ENCODE data around the gene CCDC148.

CCDC148 gene

DNA sequence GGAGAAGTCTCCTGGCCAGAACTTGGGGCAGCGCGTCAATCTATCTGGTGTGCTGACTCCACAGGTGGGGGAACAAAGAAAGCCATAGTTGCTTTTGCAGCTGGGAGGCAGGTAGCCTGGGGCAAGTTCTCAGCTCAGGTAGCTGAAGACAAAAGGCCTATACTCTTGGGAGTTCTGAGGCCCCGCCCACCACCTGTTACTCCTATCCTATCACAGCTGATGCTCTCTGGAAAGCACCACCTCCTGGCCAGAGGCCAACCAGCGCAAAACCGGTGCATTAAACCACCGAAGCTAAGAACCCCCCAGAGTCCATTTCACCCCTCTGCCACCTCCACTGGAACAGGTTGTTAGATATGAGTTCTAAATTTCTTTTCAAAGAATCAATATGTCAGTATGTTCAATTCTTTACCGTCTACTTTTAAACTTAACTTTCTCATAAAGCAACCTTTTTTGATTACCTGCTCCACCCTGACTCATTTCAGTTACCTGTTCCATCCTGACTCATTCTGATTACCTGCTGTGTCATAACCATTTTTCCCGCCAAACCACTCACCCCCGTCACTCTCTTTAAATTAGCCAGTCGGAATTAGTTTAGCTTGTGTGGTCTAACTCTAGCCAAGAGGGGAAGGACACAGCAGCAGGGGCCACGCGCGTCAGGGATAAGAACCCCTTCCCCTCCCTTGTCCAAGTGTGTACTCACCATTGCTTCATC lies 311.5 kb downstream of the CCDC148 start:
- no peak for DNase-seq

DNA sequence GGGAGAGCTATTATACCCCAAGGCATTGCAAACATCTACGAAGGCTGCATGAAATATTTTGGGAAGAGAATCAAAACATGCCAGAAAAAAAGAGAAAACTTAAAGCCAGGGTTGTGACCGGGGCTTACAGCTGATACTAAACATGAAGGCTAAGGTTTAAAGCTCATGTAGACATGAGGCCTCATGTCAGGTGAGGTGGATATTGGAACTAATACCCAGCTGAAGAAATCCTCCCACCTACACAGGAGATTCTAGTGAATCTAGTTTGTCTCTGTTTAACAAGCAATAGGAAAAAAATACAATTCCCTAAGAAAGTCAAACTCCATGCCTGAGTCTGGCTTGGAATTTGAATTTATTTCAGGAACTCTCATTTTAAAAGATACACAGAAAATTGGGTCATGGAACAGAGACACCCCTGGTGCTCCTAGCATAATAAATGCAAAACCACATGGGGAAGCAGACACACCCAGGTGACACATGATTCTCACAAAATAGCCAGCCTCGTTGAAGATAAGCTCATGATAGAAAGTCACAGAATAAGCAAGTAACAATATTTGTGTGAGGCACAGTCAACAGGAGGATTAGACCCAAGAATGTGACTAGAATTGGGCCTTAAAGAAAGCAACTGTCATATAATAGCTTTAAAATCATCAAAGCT lies 312.7 kb downstream of the CCDC148 start:
- DNase-seq = no peak

DNA sequence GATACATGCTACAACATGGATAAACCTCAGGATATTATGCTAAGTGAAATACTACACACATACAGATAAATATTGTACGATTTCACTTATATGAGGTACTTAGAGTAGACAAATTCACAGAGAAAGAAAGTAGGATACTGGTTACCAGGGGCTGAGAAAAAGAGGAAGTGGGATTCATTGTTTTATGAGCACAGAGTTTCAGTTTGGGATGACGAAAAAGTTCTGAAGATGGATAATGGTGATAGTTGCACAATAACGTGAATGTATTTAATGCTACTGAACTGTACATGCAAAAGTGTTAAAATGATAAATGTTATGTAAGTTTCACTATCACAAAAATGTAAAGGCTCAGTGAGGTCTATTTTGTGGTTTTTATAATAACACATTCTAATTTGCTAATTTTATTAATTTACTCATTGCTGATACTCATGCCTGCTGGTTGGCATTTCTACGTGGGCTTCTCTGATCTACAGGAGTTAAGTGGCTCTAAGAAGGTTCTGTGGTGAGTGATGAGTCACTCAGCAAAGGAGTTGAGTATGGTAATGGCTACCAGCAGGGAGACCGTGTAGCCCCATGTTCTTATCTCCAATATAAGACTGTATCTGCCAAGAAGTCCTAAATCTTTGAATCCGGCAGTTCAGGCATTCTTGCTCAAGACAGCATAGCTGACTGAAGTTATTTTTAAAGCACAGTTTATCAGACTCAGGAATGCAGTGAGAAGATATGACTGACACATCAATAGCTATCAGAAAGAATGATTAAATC lies 313.8 kb downstream of the CCDC148 start:
- no peak for DNase-seq

DNA sequence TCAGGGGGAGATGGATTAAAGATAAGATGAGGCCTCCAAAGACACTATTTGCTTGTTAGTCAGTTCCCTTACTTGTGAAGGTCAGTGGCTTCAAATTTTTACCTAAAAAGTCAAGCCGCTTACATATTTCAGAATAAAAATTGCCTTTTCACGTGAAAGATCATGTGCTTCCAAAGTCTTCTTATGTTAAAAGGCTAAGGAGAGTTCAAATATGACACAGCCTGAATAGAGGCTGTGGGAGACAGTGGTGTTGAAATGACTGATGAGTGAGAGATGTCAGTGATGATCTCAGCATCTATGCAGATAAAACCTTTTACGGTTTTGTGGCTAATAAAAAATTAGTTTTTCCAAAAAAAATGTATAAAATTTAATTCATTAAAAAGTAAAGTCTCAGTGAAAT lies 314.4 kb downstream of the CCDC148 start:
- no peak for DNase-seq

DNA sequence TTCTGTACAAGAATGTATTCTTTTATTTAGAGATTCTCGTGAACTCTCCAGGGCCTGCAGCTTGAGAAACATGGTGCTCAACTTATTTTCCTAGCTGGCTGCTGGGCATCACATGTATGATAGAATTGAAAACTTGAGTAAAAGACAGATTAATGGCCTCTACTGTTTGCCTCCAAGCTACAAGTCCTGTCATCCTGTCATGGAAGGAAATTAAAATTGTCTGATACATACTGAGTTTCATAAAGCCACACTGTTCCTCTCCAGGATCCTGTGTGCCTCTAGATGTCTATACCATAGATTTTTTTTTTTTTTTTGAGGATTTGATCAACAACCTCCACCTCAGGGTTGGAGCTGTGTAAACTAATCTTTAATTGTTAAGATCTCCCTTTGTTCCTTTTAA lies 316.4 kb downstream of the CCDC148 start:
- no peak for DNase-seq

DNA sequence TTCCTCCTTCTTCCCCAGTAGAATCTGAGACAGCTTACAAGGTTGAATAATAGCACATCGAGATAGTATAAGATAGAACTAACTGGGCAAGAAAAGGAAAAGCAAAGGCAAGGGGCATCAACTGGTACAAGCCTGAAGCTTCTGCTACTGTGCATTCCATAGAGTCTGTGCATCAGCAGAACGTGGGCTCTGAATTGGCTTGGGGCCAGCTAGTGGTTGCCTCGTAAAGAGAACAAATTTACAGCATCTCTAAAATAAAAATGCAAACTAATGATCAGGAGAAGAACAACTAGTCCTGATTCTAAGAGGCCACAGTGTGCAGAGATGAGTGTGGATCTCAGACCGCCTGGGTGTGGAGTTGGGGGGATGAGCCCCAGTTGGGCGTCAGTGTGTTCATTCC lies 318.3 kb downstream of the CCDC148 start:
- no peak for DNase-seq

DNA sequence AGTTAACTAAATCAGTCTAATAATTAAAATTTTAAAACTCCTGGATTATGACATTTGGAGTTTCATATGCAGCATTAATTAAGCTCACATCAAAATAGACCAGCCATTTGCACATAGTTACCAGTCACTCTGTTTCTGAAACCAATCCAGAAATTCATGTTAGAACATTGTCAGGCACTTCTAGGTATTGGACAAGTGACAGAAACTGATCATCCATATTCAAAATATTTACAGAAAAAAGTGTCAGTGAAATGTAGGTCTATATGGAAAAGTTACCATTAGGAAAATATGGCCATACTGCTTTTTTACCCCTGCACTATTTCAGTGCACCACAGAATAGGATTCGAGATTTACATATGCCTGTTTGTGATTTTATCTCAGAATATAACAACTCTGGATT lies 321.5 kb downstream of the CCDC148 start:
- DNase-seq = no peak

DNA sequence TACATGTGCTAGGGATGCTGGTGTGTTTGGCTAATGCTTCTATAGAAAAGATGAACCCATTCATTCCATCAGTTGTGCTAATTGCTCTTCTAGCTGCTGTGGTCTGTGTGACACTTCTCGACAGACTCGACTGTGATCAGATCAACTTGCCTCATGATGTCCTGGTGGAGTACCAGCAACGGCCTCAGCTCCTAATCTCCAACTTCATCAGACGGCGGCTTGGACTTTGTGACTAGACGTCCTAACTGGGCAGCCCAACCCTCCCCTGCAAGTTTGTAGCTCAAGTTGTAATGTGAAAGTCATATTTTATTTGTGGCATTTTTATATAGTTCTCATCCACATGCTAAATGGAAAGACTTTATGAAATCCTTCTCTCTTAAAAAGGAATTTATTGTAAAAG lies 321.9 kb downstream of the CCDC148 start:
- no peak for DNase-seq

DNA sequence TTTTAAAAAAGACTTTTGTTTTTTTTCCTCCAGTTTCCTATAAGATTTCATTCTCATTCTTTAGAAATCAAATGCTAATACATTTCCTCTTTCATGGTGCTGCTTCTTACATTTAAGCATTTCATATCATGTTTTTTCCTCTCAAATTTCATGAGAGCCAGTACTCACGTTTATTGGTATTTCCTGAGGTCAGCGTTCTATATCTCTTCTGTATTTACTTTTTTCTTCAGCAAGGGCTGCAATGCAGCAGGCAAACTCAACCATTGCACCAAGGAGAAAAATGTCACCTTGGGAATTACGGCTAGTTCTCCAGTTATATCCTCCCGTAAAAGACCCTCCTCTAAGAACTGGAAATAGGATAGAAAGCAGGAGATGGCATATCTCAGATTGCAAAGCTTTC lies 322.5 kb downstream of the CCDC148 start:
- DNase-seq = no peak

DNA sequence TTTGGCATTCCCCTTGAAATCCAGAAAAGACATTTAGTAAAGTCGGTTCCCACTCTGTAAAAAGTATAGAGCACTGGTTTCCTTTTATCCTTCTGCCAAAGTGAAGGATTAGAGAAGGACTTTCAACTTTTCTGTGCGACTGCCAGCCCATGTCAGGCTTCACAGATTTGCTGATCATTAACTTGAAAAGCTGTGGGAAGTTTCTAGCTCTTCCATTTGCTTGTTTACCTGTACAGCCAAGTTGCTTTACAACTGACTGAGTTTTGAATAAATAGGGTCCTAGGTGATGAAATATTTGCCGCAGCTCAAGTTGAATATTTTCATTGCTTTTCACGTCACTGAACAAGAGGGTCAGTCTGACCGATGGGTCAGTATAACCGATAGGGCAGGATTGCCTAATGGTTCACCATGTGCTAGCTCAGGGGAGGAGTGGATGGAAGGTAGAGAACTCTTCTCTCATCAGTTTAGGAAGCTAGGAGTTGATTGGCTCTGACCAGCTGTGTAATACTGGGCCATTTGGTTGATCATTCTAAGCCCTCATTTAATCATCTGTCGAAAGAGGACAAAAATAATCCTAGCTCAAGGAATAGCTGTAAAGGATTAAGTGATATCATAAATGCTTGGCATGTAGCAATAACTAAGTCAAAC lies 324.5 kb downstream of the CCDC148 start:
- no peak for DNase-seq

DNA sequence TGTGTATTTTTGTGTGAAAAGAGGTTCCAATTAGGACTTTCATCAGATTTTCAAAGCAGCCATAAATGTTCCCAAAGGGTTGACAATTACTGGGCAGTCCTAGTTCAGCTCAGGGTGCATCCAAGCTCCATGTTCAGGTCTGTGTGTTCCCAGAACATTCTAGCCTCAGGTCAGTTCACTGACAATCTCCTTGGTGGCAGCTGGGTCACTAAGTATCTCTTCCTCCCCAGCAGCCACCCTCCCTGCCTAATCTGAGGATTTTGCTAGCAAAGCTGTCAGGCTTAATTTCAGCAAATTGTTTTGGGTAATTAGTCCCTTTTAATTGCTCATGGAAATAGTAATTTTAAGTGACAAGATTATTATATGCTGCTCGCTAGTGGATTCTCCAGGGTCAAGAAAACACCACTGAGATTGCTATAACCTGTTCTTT lies 325.1 kb downstream of the CCDC148 start:
- DNase-seq = no peak

DNA sequence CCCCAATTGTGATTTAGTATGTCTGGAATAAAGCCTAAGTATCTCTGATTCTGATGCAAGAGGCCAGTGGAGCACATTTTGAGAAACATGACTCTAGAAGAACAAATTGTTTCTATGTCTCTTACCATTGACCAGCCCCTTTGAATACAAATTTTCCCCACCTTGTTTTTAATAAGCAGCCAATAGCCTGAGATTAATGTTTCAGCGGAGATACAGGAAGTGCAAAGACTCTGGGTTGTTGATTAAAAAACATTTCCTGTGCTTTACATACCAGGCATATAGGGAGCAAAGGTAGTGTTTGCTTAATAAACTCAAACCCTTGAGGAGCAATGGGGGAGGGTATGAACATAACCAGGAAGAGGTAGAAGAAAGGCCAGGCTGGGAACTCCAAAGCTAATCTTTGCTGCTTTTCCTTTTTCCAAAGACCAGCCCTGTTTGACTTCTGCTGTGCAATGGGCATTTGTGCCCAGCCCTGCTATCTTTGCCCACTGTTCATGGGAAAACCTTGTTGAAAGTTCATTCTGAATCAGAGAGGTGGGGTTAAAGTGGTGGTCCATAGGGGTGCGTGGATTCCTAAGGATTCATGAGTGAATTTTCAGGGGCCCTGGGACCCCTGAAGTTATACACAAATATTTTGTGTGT lies 325.6 kb downstream of the CCDC148 start:
- no peak for DNase-seq

DNA sequence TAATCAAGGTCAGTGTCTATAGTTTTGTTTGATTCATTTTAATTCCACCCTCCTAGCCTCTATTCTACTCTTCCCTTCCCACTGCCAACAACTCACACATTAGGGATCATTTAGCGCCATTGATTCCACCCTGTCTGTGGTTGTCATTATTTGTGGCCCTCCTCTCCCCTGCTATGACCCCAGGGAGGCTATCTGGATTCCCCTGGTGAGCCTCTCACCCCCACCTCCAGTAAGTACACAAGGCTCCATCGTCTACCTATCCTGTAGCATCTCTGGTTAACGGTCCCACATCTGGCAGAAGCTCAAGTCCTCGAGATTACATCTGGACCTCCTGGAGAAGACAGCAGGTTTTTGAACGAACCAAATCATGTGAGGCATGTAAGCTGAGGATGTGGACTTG lies 327.5 kb downstream of the CCDC148 start:
- no peak for DNase-seq

DNA sequence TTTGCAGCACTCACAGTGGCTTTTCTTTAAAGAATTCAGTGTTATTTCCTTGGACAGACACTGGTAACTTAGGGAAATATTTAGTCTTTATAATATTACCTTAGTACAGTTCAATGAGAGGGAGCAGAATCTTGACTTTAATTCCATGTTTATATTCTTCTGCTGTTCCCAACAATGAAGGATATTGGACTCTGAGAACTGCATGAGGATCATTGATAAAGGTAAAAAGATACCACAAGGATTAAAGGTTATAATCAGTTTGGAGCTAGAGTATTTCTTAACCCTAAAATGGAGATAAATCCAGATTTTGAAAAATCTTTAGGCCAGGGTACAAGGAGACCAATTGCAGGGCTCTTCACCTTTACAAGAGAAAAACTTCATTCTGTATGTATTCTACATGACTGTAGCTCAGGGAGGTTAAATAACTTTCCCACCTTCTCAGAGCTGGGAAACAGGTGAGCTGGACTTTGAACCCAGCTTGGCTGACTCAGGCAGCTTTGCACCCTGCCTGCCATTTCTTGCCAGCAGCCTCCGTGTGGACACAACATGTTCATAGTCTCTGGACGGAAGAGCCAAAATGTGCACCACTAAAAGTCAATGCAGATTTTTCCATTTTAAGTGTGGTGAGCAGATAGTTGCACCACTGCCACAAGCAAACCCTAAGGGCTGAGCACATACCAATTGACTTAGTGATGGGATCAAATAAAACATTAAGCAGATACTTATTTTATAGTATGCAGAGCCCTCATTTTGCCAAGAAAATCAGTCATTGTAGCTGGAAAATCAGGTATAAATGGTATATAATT lies 328.2 kb downstream of the CCDC148 start:
- no peak for DNase-seq

DNA sequence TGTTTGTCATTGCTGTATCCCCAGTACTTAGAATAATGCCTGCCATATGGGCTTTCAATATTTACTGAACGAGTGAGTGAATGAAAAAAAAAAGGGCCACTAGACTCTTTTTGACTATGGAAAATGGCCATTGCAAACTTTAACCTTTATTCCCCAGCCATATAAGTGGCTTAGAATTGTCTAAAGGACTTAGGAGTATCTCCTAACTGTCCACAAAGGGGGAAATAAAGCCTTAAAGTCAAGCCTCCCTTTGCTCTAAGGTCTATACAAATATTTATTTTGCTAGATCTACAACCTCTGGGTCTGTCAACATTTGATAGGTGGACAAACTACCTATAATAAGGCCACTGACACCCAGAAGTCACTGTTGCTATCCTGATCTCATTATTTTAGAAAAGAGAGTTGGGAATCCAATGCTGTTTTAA lies 329.2 kb downstream of the CCDC148 start:
- no peak for DNase-seq

DNA sequence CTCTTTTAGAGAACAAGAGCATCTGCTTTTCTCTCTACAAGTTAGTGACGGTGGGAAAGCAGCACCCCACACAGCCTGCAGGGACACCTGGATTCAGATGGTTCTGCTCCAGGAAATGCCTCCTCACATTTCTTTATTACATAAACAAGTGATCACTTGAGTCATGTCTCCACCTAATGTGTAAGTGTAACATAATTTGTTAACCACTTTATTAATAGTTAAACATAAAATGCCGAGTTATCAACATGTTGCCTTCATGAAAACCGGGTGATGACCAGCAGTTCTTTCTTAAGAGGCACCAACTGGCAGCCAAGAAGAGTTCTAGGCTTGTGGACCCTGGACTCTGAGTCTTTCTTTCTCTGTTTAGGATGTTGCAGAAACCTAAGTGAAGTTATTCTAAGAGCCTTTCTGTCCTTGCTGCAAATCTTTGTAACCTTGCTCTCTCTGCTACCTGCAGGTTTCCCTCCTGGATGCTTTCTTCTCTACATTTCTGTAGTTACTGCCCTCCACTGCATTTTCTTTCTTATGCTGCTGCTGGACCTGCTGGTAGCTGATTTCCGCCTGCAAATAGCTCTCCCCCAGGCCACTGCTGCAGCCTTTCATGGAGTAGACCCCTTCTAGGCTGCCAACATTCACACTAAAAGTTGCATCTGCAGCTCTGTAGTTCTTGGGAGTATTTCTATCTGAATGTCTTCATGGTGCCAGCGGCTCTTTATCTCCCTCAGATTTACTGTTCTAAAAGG lies 330.6 kb downstream of the CCDC148 start:
- DNase-seq = no peak

DNA sequence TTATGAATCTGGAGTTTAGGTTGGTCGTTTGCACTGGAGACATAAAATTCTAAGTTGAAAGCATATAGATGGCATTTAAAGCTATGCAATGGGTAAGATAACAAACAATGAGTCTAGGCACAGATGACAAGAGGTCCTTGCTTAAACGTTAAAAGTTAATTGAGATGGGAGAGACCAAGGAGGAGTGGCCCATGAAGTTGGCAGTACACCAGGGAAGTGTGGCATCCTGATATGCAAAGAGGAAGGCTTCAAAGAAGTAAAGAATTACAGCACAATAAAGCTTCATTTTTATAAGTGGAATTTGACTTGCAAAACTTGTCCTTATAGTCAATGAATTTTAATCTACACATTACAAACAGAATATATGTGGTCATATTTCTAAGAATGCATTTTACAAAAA lies 331.7 kb downstream of the CCDC148 start:
- no peak for DNase-seq
